ENCODE data around the gene AHI1. TPM values are rescaled to one million over a fixed set of nuclear protein-coding genes. Genes with fewer than 3 reads are reported as not detected.

Gene AHI1
- total RNA-seq, 3 donors from 2014 or later (not counting 1 experiment from before 2014, with no cell fraction given): 24.0 to 40.3 (median 32.4) TPM

- Mint-ChIP-seq H3K4me1 (peaks cover 33 to 36% of the 10 kb centered on the region in 2 donors), H3K36me3 (no peaks in the 10 kb centered on the region), H3K9me3 (no peaks in the 10 kb centered on the region), H3K27ac (peak overlapping the region in 1 of 2 donors; percentile 17), H3K4me3 (no peak overlapping the region), H3K27me3 (ENCODE audit: low read depth in 2 of 2) (peaks cover 3 to 15% of the 10 kb centered on the region in 2 donors)
- Histone ChIP-seq H3K4me3 (ENCODE audit: low read length) (no peak overlapping the region), H3K9me3 (ENCODE audit: control insufficient read depth, insufficient read depth, low read length) (no peaks in the 10 kb centered on the region), H3K36me3 (ENCODE audit: control insufficient read depth, insufficient read depth, low read length) (no peaks in the 10 kb centered on the region), H3K27me3 (ENCODE audit: control insufficient read depth, insufficient read depth, low read length) (no peaks in the 10 kb centered on the region), H3K4me1 (ENCODE audit: control insufficient read depth, insufficient read depth, low read length) (peaks cover 3% of the 10 kb centered on the region), H3K27ac (ENCODE audit: low read length) (no peak overlapping the region)
- DNase-seq (no peak), ATAC-seq (no peak)
- 11% methylated on average over 1 of the region's 2 CpGs for WGBS (ENCODE audit: insufficient coverage)
- TF ChIP-seq, protein P1, sequence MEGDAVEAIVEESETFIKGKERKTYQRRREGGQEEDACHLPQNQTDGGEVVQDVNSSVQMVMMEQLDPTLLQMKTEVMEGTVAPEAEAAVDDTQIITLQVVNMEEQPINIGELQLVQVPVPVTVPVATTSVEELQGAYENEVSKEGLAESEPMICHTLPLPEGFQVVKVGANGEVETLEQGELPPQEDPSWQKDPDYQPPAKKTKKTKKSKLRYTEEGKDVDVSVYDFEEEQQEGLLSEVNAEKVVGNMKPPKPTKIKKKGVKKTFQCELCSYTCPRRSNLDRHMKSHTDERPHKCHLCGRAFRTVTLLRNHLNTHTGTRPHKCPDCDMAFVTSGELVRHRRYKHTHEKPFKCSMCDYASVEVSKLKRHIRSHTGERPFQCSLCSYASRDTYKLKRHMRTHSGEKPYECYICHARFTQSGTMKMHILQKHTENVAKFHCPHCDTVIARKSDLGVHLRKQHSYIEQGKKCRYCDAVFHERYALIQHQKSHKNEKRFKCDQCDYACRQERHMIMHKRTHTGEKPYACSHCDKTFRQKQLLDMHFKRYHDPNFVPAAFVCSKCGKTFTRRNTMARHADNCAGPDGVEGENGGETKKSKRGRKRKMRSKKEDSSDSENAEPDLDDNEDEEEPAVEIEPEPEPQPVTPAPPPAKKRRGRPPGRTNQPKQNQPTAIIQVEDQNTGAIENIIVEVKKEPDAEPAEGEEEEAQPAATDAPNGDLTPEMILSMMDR (IDR thresholded peaks at IDR 0.05): no peak
- intact Hi-C loops (cut with micrococcal nuclease): no loop called here
These were observed 42.8 kb upstream of the AHI1 start for GRCh38 chr6:135540207-135540840.

- peak; percentile 72 to 84 (median 78) for ATAC-seq
- DNase-seq: peak; percentile 22 to 44
- H3K27ac Mint-ChIP-seq: peak overlapping the region; percentile 53 to 76
These were observed 40.3 kb upstream of the AHI1 start for GRCh38 chr6:135537741-135538301.

DNA sequence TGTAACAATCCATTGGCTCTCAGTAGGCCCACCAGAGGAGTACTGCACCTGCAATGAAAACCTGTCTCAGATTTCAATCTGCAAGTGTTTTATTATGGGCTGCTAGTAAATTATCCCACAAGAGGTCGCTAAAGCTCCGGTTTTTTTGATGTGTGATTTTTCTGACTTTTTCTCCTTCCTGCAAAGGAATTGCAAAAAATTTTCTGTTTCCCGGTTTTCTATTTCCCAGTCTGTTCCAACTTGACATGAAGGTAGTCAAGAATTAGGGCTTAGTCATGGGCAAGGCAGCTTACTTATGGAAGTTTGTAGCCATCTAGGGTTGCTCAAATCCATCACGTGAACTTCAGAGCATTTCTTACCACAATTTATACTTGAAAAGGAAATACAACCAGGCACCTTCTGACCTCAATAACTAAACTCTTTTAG, 38.5 kb upstream of the AHI1 start:
- Histone ChIP-seq H3K27me3 (ENCODE audit: control insufficient read depth, insufficient read depth, low read length) (no peaks in the 10 kb centered on the region), H3K4me1 (ENCODE audit: control insufficient read depth, insufficient read depth, low read length) (peaks cover 11% of the 10 kb centered on the region), H3K27ac (ENCODE audit: low read length) (no peak overlapping the region), H3K4me3 (ENCODE audit: low read length) (no peak overlapping the region), H3K36me3 (ENCODE audit: control insufficient read depth, insufficient read depth, low read length) (no peaks in the 10 kb centered on the region), H3K9me3 (ENCODE audit: control insufficient read depth, insufficient read depth, low read length) (no peaks in the 10 kb centered on the region)
- intact Hi-C loops (cut with micrococcal nuclease): loop anchor here (1.0 to 10.0 kb wide), 6 partner anchors 29 to 373 kb away; no protein-coding TSS in a partner anchor
- peak; percentile 46 to 66 (median 46) for ATAC-seq
- peak in 1 of 2 donors; percentile 64 for DNase-seq
- TF ChIP-seq, protein P1 (IDR thresholded peaks at IDR 0.05): peak; percentile 79
- Mint-ChIP-seq H3K27me3 (ENCODE audit: low read depth in 2 of 2) (peaks cover 3 to 5% of the 10 kb centered on the region in 2 donors), H3K9me3 (no peaks in the 10 kb centered on the region), H3K36me3 (no peaks in the 10 kb centered on the region), H3K4me3 (peak overlapping the region; percentile 25), H3K27ac (peak overlapping the region; percentile 22 to 36), H3K4me1 (peaks cover 33 to 36% of the 10 kb centered on the region in 2 donors)
- 0% methylated on average over 4 of the region's 4 CpGs for WGBS (ENCODE audit: insufficient coverage)

More at GRCh38 chr6:135537741-135538301, 40.3 kb upstream of the AHI1 start:
- peak overlapping the region; percentile 3 for H3K27ac ChIP-seq (ENCODE audit: low read length)
- WGBS (ENCODE audit: insufficient coverage): 40% methylated on average over 1 of the region's 2 CpGs
- intact Hi-C loops (cut with micrococcal nuclease): loop anchor here (2.0 to 10.0 kb wide), 3 partner anchors 31 to 117 kb away; no protein-coding TSS in a partner anchor
- Mint-ChIP-seq H3K9me3 (no peaks in the 10 kb centered on the region), H3K36me3 (no peaks in the 10 kb centered on the region), H3K4me1 (peaks cover 33 to 36% of the 10 kb centered on the region in 2 donors), H3K27me3 (ENCODE audit: low read depth in 2 of 2) (peaks cover 3 to 15% of the 10 kb centered on the region in 2 donors), H3K4me3 (peak overlapping the region; percentile 54)
- no peaks in the 10 kb centered on the region for H3K36me3 ChIP-seq (ENCODE audit: control insufficient read depth, insufficient read depth, low read length)
- TF ChIP-seq, protein P1 (IDR thresholded peaks at IDR 0.05): no peak
- H3K4me1 ChIP-seq (ENCODE audit: control insufficient read depth, insufficient read depth, low read length): peaks cover 3% of the 10 kb centered on the region
- no peak overlapping the region for H3K4me3 ChIP-seq (ENCODE audit: low read length)
- H3K9me3 ChIP-seq (ENCODE audit: control insufficient read depth, insufficient read depth, low read length): no peaks in the 10 kb centered on the region
- no peaks in the 10 kb centered on the region for H3K27me3 ChIP-seq (ENCODE audit: control insufficient read depth, insufficient read depth, low read length)
